Activated CD8-positive, alpha-beta T cell treated with anti-CD3 and anti-CD28 coated beads, Interleukin-2, amount 10 ng/mL, durations not matched to agents 7 days and 5 days (primary cell): ENCODE measurements around the gene PRRT1. TPM values are rescaled to one million over a fixed set of nuclear protein-coding genes. Genes with fewer than 3 reads are reported as not detected.
A peak's percentile ranks its signal among the peaks of the same experiment; 100 is the strongest.

Source experiments
- ATAC-seq: fragments of 150-1000 bp; cut with Tn5 transposase; one replicate; pipeline ENCODE4 v1.10.0; 2021; ENCODE audit warnings: moderate library complexity
- CTCF ChIA-PET: fragments of 350-600 bp; sonication (Branson Sonifier 250); formaldehyde crosslinking; loops from one replicate; lab custom pipeline; 2021; ENCODE audit warnings: antibody characterized with exemption; lab: Charles Lee
- POLR2A ChIA-PET: fragments of 350-600 bp; sonication (Branson Sonifier 250); formaldehyde crosslinking; loops from one replicate; lab custom pipeline; 2021; ENCODE audit warnings: antibody characterized with exemption; lab: Charles Lee
- DNase-seq: peaks from one replicate; pipeline ENCODE4 v3.0.0-alpha.2; 2020
- H3K27ac Mint-ChIP-seq: one replicate; pipeline ENCODE4 v1.8.0; 2021; ENCODE audit warnings: mild to moderate bottlenecking, mixed read lengths
- H3K27me3 Mint-ChIP-seq: one replicate; pipeline ENCODE4 v1.8.0; 2021; ENCODE audit warnings: low read depth, mixed read lengths
- H3K36me3 Mint-ChIP-seq: one replicate; pipeline ENCODE4 v1.8.0; 2021; ENCODE audit warnings: low read depth, mixed read lengths
- H3K4me1 Mint-ChIP-seq: one replicate; pipeline ENCODE4 v1.8.0; 2021; ENCODE audit warnings: low read depth, mixed read lengths
- H3K4me3 Mint-ChIP-seq: one replicate; pipeline ENCODE4 v1.8.0; 2021; ENCODE audit warnings: mild to moderate bottlenecking, mixed read lengths
- H3K9me3 Mint-ChIP-seq: one replicate; pipeline ENCODE4 v1.8.0; 2022; ENCODE audit warnings: mixed read lengths; ENCODE audit not compliant: insufficient read depth
- total RNA-seq, 2 experiments: library from RNA; stranded (reverse); gene quantifications; one replicate each; pipeline ENCODE4 v1.2.3, GENCODE V29; 2021

PRRT1 gene
- total RNA-seq, result under 1 TPM; 0.37 to 0.45 TPM

DNA sequence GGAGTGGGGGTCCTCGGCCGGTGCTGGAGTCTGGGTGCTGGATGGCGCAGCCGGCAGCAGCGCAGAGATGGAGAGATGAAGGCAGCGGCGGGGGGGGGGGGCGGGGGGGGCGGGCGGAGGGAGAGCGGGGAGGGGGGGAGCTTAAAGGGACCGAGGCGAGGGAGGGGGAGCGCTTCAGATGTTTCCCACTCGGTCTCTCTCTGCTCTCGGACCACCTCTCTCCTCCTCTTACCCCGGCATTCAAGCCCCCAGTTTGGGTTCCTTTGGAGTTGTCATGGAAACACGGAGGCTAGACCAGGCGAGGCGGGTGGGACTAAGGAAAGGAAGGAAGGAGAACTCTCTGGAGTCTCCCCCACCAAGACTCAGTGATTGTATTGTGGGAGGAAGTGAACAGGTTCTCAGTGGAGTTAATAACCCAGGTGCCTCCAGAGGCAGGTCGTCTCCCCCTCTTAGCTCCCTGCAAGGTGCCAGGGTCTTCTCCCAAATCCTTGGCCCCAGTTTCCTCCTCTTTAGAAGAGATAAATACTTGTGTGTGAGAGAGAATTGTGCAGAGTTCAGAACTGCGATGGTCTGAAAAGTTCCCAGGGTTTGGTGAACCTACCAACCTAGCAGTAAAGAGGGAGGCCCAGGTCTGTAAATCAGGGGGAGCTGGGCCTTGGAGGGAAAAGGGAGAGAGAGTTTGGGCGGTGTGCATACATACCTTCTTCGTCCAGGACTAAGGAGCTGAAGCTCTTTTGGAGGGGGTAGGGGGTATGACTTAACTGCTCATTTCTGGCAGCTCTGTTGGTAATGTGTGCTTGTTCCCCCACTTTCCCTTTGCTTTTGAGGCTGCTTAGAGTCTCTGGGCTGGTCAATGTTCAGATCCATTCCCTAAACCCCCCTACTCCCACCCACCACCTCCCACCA lies at the start of gene PRRT1:
Gene PRRT1, minus strand, starts transcription at position 77 of the 906 bp plus-strand sequence. CDS start 112 bp downstream, outside the sequence.
- POLR2A ChIA-PET, result interaction anchor here (1.5 kb wide), 1 partner anchor 22 kb away, joined by 5 read pairs; the partner anchor contains the start of gene FKBPL
- Mint-ChIP-seq H3K4me1 (peaks cover 56% of the 10 kb centered on the region), H3K27me3 (peaks cover 34% of the 10 kb centered on the region), H3K4me3 (no peak within 1 kb of the TSS), H3K36me3 (no peaks in the 10 kb centered on the region), H3K27ac (peak within 1 kb of the TSS; percentile 61), H3K9me3 (no peaks in the 10 kb centered on the region)
- no peak for ATAC-seq
- DNase-seq, result no peak
- CTCF ChIA-PET, result interaction anchor here (0.8 to 1.5 kb wide), 5 partner anchors 17 to 262 kb away, joined by 3 to 6 read pairs (median 3); partner anchors contain the start of gene ATF6B

DNA sequence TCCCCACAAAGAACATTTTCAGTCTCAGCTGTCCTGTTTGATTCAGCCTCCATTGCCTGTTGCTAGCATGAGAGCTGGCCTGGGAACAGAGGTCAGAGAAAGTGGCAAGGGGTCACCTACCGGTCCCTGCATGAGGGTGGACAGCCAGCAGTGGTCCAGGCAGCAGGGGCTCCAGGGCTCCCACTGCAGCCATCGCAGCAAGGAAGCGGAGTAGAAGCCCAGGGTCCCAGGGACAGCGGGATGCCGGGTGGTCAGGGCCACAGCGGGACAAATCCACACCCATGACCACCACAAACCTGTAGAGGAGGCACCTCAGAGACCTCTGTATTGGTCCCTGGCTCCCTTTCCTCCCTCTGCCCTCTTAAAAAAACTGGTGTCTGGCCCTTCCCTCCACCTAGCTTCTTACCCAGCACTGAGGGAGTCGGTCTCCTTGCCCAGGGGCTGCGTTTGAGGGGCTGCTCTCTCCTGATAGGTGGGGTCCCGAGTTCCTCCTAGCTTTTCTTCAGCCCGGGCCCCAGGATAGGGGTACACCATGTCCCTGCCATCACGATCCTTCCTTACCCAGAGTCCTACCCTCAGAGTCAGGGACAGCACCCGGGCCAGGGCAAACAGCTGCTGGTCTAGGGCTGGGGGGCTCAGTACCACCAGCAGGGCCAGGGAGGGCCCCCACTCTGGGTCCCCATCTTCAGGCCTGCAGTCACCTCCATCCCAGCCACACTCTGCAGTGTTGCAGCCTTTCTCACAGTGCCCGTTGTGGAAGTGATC lies 49.2 kb upstream of the PRRT1 start:
- no peak for ATAC-seq
- Mint-ChIP-seq H3K27ac (no peak overlapping the region), H3K9me3 (no peaks in the 10 kb centered on the region), H3K36me3 (peaks cover 1% of the 10 kb centered on the region), H3K4me1 (peaks cover 9% of the 10 kb centered on the region), H3K4me3 (no peak overlapping the region), H3K27me3 (peaks cover 11% of the 10 kb centered on the region)
- CTCF ChIA-PET, result no interaction called here
- POLR2A ChIA-PET, result no interaction called here
- DNase-seq, result no peak

DNA sequence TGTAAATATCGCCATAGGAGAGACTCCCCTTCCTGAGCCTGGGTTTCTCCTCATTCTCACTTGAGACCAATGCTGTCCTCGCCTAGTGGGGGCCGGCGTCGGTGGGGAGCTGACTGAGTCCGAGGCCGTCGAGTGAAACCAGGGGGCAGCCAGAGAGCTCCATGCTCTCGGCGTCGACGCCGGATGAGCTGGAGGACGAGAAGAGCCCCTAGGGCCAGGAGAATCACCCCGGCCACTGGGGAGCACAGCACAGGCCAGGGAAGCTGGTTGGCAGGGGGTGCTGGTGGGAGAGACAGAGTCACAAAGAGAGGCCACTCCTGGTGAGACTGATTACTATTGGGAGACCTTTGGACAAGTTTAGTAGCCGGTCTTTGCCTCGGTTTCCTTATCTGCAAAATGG lies 47.1 kb upstream of the PRRT1 start:
- DNase-seq (no peak), ATAC-seq (no peak)
- POLR2A ChIA-PET, result no interaction called here
- Mint-ChIP-seq H3K4me1 (peaks cover 25% of the 10 kb centered on the region), H3K27me3 (peaks cover 2% of the 10 kb centered on the region), H3K9me3 (no peaks in the 10 kb centered on the region), H3K4me3 (no peak overlapping the region), H3K36me3 (peaks cover 1% of the 10 kb centered on the region), H3K27ac (no peak overlapping the region)
- CTCF ChIA-PET, result no interaction called here

DNA sequence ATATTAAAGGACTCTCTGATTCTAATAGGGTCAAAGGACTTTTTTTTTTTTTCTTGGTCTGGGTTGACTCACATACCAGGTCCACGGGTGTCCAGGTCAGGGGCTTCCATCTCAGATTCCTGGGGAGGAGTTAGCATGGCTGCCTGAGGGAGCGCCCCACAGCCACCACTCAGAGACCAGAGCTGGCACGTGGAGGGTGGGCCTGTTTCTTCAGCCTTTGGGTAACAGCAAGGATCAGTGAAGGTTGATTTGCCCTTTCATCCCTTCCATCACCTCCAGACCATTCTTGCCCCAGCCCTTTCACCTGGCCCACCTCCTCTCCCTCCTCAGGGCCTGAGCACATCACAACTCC lies 46.6 kb upstream of the PRRT1 start:
- Mint-ChIP-seq H3K9me3 (no peaks in the 10 kb centered on the region), H3K4me1 (peaks cover 30% of the 10 kb centered on the region), H3K27me3 (no peaks in the 10 kb centered on the region), H3K36me3 (peaks cover 1% of the 10 kb centered on the region), H3K27ac (no peak overlapping the region), H3K4me3 (no peak overlapping the region)
- DNase-seq (no peak), ATAC-seq (no peak)
- ChIA-PET POLR2A (no interaction called here), CTCF (no interaction called here)

DNA sequence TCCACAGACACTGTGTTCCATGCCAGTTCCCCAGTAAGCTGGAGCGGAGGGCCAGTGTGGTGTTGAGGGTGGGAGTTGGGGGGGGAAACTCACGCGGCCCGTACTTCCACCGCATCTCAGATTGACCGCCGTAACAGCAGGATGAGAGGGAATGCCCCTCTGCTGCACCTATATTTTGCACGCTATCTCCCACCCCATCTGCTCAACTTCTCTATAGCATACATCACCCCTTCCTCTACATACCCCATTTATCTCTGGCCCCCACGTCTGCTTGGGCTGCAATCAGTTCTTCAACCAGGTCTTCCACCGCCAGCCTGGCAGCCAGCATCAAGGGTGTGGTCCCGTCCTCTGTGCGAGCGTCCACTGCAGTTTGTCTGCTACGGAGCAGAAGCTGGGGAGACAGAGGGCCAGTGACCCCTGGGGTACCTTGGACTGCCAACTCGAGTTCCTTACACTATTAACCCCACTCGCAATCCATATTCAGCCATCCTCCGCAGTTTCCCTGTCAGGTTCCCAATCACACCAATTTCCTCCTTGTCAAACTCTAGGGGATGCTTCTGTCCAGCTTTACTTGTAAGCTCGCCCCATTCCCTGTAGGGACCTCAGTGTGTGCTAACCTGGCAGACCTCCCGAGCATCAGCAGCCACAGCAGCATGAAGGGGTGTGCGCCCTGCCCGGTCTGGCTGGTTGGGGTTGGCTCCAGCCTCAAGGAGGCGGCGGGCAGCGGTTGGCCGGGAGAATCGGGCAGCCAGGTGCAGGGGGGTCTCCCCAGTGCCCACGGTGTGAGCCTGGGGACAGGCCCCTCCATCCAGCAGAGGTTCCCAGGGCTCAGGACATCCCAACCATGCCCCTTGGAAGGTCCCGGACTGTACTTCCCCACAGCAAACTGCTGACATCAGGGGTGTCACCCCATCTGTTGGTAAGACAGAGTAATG lies 45.2 kb upstream of the PRRT1 start:
- H3K9me3 Mint-ChIP-seq, result no peaks in the 10 kb centered on the region
- H3K36me3 Mint-ChIP-seq, result peaks cover 6% of the 10 kb centered on the region
- H3K27ac Mint-ChIP-seq, result peak overlapping the region; percentile 99
- H3K4me1 Mint-ChIP-seq, result peaks cover 33% of the 10 kb centered on the region
- ChIA-PET CTCF (interaction anchor here (1.4 to 2.7 kb wide), 3 partner anchors 20 to 78 kb away, joined by 4 to 28 read pairs (median 25); partner anchors contain the start of genes AGPAT1, ATF6B and FKBPL), POLR2A (interaction anchor here (0.6 to 1.1 kb wide), 5 partner anchors 21 to 1320 kb away, joined by 3 to 5 read pairs (median 3); partner anchors contain the start of gene ATF6B)
- no peaks in the 10 kb centered on the region for H3K27me3 Mint-ChIP-seq
- peak overlapping the region; percentile 97 for H3K4me3 Mint-ChIP-seq
- DNase-seq (no peak), ATAC-seq (no peak)

DNA sequence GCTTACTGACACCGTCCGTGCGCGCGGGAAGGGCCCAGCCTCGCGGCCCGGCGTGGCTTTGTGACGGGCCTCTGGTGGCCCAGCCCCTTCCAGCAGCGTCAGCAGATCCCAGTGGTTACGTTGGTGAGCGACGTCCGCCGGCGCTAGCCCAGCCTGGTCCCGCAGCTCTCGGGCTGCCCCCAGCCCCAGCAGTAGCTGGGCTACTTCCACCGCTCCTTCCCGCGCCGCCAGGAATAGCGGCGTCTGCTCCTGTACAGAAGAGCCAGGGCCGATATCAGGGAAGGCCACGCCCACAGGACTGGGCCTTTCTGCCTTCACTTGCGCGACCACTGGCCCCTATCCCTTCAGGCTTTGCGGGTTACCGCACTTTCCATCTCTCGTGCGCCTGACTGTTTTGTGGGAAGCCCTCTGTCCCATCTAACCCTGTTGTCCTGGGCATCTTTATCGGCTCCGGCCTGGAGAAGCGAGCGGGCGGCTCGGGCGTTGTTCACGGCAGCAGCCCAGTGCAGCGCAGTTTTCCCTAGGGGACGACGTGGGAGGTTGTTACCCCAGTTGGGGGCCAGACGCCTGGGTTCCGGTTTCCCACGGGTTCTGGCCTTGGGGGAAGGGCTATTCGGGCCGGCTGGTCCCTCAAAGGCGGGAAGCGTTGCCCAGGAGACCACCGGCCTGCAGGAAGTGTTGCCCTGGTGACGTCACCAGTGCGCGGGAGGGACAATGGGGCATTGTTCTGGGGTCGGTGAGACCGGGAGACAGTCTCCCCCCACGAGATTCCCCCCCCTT lies 44.4 kb upstream of the PRRT1 start:
- Mint-ChIP-seq H3K4me3 (peak overlapping the region; percentile 97), H3K9me3 (no peaks in the 10 kb centered on the region), H3K27ac (peak overlapping the region; percentile 99), H3K4me1 (peaks cover 33% of the 10 kb centered on the region), H3K36me3 (peaks cover 15% of the 10 kb centered on the region), H3K27me3 (no peaks in the 10 kb centered on the region)
- DNase-seq (peak; percentile 76), ATAC-seq (peak; percentile 4)
- ChIA-PET POLR2A (interaction anchor here (0.6 to 1.5 kb wide), 10 partner anchors 19 to 1319 kb away, joined by 3 to 6 read pairs (median 4); partner anchors contain the start of genes AGPAT1 and TAP2), CTCF (interaction anchor here (0.8 to 2.7 kb wide), 22 partner anchors 10 to 789 kb away, joined by 3 to 28 read pairs (median 4); partner anchors contain the start of genes AGPAT1, ATF6B, DXO and FKBPL)

DNA sequence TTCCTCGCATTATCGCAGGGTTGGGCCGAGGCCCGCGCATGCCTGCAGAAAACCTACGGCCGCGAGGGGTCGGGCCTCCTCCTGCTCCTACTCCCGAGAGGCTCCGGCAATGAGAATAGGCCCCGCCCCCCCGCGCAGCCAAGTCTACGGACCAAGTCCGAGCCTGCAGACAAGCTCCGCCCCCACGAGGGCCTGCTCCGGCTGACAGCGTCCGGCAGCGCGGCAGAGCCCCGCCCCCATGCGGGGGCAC lies 43.8 kb upstream of the PRRT1 start:
- peak overlapping the region; percentile 97 for H3K4me3 Mint-ChIP-seq
- peaks cover 33% of the 10 kb centered on the region for H3K4me1 Mint-ChIP-seq
- CTCF ChIA-PET, result interaction anchor here (0.8 to 2.7 kb wide), 23 partner anchors 11 to 789 kb away, joined by 3 to 28 read pairs (median 4); partner anchors contain the start of genes AGPAT1, ATF6B, DXO and FKBPL
- peak overlapping the region; percentile 99 for H3K27ac Mint-ChIP-seq
- POLR2A ChIA-PET, result interaction anchor here (1.0 to 1.5 kb wide), 7 partner anchors 18 to 650 kb away, joined by 3 to 6 read pairs (median 4); partner anchors contain the start of genes AGPAT1, C6orf47 and TAP2
- H3K27me3 Mint-ChIP-seq, result no peaks in the 10 kb centered on the region
- H3K9me3 Mint-ChIP-seq, result no peaks in the 10 kb centered on the region
- DNase-seq (peak; percentile 100), ATAC-seq (peak; percentile 90)
- peaks cover 18% of the 10 kb centered on the region for H3K36me3 Mint-ChIP-seq

DNA sequence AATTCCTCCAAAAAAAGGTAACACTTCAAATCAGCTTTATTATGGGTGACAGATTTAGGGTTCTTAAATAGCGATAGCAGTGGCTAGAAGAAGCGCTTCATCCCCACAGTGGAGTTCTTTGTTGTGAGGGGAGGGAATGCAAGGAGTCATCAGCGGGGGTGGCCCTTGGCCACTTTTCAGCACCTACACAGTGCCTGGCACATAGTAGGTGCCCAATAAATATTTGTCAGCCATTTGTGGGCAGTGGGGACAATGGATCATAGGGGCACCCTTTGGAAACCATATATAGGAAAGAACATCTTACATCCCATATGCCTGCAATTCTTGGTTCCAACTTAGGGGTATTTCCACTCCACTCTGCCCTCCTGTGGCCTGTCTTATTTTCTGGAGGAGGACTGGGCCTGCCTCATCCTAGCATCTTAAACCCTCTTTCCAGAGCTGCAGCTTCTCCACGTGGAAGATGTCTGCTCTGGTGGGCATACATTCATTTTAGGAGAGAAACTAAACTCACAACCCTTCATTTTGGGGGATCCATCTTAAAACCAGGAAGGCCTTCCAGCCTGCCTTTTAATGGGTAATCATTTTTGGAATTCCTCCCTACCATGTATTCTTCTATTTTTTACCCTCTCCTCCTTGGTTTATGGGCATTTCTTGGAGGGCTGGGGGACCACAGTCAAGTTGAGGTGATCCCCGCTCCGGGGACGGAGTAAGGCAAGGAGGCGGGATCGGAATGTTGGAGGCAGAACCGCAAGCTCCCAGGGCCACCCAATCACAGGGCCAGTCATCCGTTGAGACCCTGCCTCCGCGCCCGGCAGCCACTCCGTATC lies 43.3 kb upstream of the PRRT1 start:
- ATAC-seq (peak; percentile 4), DNase-seq (peak; percentile 61)
- Mint-ChIP-seq H3K27ac (peak overlapping the region; percentile 92), H3K9me3 (no peaks in the 10 kb centered on the region), H3K27me3 (no peaks in the 10 kb centered on the region), H3K36me3 (peaks cover 24% of the 10 kb centered on the region), H3K4me1 (peaks cover 33% of the 10 kb centered on the region), H3K4me3 (peak overlapping the region; percentile 97)
- CTCF ChIA-PET, result interaction anchor here (0.6 to 2.7 kb wide), 26 partner anchors 11 to 790 kb away, joined by 3 to 28 read pairs (median 4); partner anchors contain the start of genes AGPAT1, ATF6B, DXO and FKBPL
- POLR2A ChIA-PET, result interaction anchor here (1.0 to 1.5 kb wide), 7 partner anchors 18 to 650 kb away, joined by 3 to 6 read pairs (median 4); partner anchors contain the start of genes AGPAT1, C6orf47 and TAP2

DNA sequence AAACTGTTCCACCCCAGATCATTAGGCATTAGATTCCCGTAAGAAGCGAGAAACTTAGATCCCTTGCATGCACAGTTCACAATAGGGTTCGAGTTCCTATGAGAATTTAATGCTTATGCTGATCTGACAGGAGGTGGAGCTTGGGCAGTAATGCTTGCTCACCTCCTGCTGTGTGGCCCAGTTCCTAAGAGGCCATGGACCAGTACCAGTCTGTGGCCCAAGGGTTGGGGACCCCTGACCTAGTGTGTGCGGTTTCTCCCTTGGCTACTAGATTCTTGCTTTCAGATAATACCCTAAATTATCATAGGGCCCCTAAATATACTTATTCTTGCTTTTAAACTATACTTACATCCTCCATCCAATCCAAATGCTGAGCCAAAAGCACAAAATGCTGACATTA lies 42.6 kb upstream of the PRRT1 start:
- Mint-ChIP-seq H3K4me3 (peak overlapping the region; percentile 99), H3K27me3 (no peaks in the 10 kb centered on the region), H3K36me3 (peaks cover 24% of the 10 kb centered on the region), H3K9me3 (no peaks in the 10 kb centered on the region), H3K27ac (peak overlapping the region; percentile 50), H3K4me1 (peaks cover 33% of the 10 kb centered on the region)
- ChIA-PET POLR2A (interaction anchor here (1.0 to 1.3 kb wide), 2 partner anchors 65 to 534 kb away, joined by 4 to 5 read pairs; partner anchors contain the start of gene C6orf47), CTCF (interaction anchor here (0.6 to 2.7 kb wide), 5 partner anchors 15 to 223 kb away, joined by 3 to 25 read pairs (median 3); partner anchors contain the start of genes AGPAT1 and DXO)
- ATAC-seq (no peak), DNase-seq (no peak)
